Heart left ventricle (tissue), 16 donors: ENCODE data around the gene PAXX. TPM values are rescaled to one million over a fixed set of nuclear protein-coding genes. Genes with fewer than 3 reads are reported as not detected.

Source experiments
- ATAC-seq, 4 donors: fragments of 200-7000 bp; cut with Tn5 transposase; one replicate each; pipeline ENCODE4 v1.9.1; 2020 to 2022; ENCODE audit warnings: moderate library complexity in 4 of 4, mild to moderate bottlenecking in 3 of 4, moderate number of reproducible peaks in 1 of 4
- DNase-seq, 5 donors: peaks; one replicate each; pipeline ENCODE4 v3.0.0-alpha.2; 2020
- H3K27ac ChIP-seq, 12 donors: fragments of 200-600 bp; sonication (generic) in 4 of 12; one replicate each; pipeline versions ENCODE4 v1.5.0 to v1.8.0; 2016 to 2022; ENCODE audit warnings: mild to moderate bottlenecking in 2 of 12
- H3K27me3 ChIP-seq, 9 donors: fragments of 200-600 bp; sonication (generic) in 2 of 9; one replicate each; pipeline versions ENCODE4 v1.5.1 to v1.8.0; 2016 to 2022; ENCODE audit warnings: mild to moderate bottlenecking in 3 of 9
- H3K36me3 ChIP-seq, 9 donors: fragments of 200-600 bp; sonication (generic) in 2 of 9; one replicate each; pipeline versions ENCODE4 v1.5.0 to v1.8.0; 2018 to 2022; ENCODE audit warnings: mild to moderate bottlenecking in 2 of 9
- H3K4me1 ChIP-seq, 12 donors: fragments of 200-600 bp; sonication (generic) in 4 of 12; one replicate each; pipeline versions ENCODE4 v1.5.0 to v1.8.0; 2016 to 2022; ENCODE audit warnings: mild to moderate bottlenecking in 3 of 12
- H3K4me3 ChIP-seq, 12 donors: fragments of 200-600 bp; sonication (generic) in 4 of 12; one replicate each; pipeline versions ENCODE4 v1.5.0 to v1.8.0; 2017 to 2022; ENCODE audit warnings: mild to moderate bottlenecking in 9 of 12, moderate library complexity in 4 of 12
- H3K9me3 ChIP-seq, 12 donors: fragments of 200-600 bp; sonication (generic) in 4 of 12; one replicate each; pipeline versions ENCODE4 v1.5.0 to v1.8.0; 2016 to 2022; ENCODE audit warnings: mild to moderate bottlenecking in 1 of 12
- POLR2A ChIP-seq, 2 donors: fragments of 450-650 bp; IDR thresholded peaks; one replicate each; pipeline ENCODE4 v1.6.1; 2017; ENCODE audit warnings: antibody characterized with exemption in 2 of 2, mild to moderate bottlenecking in 2 of 2, moderate library complexity in 2 of 2
- WGBS, 4 donors: extraction: QIAGEN DNeasy Blood & Tissue Kit in 2 of 4; methylation state at CpG; one replicate each; pipeline versions ENCODE4 v1.1.5 to v1.1.7; 2013 to 2018; 5-methylcytosine and 5-hydroxymethylcytosine counted together
- intact Hi-C, 10 donors: fragments of 100-400 bp; cut with DNase I; formaldehyde crosslinking; loops; one replicate each; pipeline versions ENCODE4 v1.11.1 to v1.14.2; 2022
- polyA plus RNA-seq, 2 donors: library from polyadenylated mRNA; stranded (reverse); fragments of 200-250 nt; gene quantifications; one replicate each; pipeline ENCODE4 v1.2.3, GENCODE V29; 2013
- total RNA-seq, 9 donors: library from RNA; depleted of rRNA in 2 of 9; stranded (reverse); fragments of >200 nt in 2 of 9; fragmentation: NEBNext Ultra II Directional in 3 of 9; extraction: Animal tissue kit (Norgen Biotek cat#: 25700) in 3 of 9; gene quantifications; one replicate each; pipeline versions ENCODE4 v1.1.0 to v1.2.4, GENCODE V29; 2016 to 2023
- TF ChIP-seq, protein P1 (sequence below), 12 donors: fragments of 200-600 bp; sonication (generic) in 4 of 12; IDR thresholded peaks; one replicate each; pipeline versions ENCODE4 v1.5.0 to v1.8.0; 2018 to 2022; ENCODE audit warnings: antibody characterized with exemption in 12 of 12, mild to moderate bottlenecking in 5 of 12
- donor health status: ischemic (EF 13 %, LVEDD 7.1; RV severe dilation, severe dysfunction).
- donor health status: healthy with polysubstance abuse.
- donor health status: DM: no; HTN: yes; CAD: no.
- donor health status: DM: no; HTN: no; CAD: no.
- donor health status: ischemic (EF 25% LVEDD 6.9; RV normal size, moderate dysfunction).
- donor health status: ischemic (EF 25% LVEDD 5.7; RV mildly dilated, moderate dysfunction).
- donor health status: healthy.
- donor health status: DM: yes; HTN: yes; CAD: no.
- donor health status: ischemic (EF 35%, LVEDD 5.7; RV mildly dilated, moderate dysfunction).
- donor health status: nonischemic (EF 11% LVEDD 7.7; RV severe dilation, severe dysfunction).
- donor health status: DM: yes; HTN: yes; CAD: no.
- donor health status: PGD.
- donor health status: ischemic (EF 29% LVEDD 5.4; RV normal size, mild dysfunction).
- donor health status: nonischemic (EF 23%, LVEDD 6.1; RV moderate dilation, normal function).

Gene PAXX
- total and polyA plus RNA-seq, 11 donors: 15.0 to 57.3 (median 20.9) TPM

DNA sequence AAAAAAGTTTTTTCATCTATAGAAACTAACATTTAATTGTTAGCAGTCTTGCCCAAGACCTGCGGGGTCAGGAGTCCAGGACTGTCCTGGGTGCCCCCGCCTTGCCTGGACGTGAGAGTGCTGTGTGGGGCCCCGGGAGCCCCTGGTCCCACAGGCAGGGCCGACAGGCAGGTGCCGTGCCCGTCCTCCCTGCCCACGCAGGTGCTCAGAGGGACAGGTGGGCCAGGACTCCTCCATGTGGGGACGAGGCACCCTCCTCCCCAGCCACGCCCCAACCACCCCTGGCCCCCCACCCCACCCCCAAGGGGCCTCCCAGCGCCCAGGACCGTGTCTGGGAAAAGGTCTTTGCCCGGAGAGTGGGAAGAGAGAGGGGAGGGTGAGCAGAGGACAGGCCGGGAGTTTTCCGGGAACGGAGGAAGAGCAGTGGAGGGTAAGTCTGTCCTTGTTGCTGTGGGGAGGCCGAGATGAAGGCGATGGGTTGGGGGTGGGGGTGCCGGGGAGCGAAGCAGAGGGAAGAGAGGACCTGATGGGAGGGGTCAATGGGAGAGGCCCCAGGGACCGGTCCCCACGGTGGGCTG is 42.9 kb upstream of the PAXX start:
- peak overlapping the region; percentile 71 to 98 (median 90) for H3K27ac ChIP-seq
- DNase-seq: peak in 1 of 5 donors; percentile 58
- H3K27me3 ChIP-seq: no peaks in the 10 kb centered on the region
- no peaks in the 10 kb centered on the region for H3K9me3 ChIP-seq
- intact Hi-C loops: loop anchor here in 8 of 10 donors (1.0 to 5.0 kb wide), 9 partner anchors 28 to 157 kb away; partner anchors contain the start of genes PAXX (in 3 of the 8), ABCA2 (in 1 of the 8), CLIC3 (in 1 of the 8) and FUT7 (in 1 of the 8)
- H3K4me3 ChIP-seq: peak overlapping the region; percentile 35 to 75 (median 71)
- H3K4me1 ChIP-seq: peaks cover 0 to 60% (median 27%) of the 10 kb centered on the region in 12 donors
- peak in 1 of 4 donors; percentile 0 for ATAC-seq
- WGBS, 4 donors: 2 to 21% (median 16%) methylated on average over 12 to 22 of the region's 22 CpGs
- TF ChIP-seq, protein P1, sequence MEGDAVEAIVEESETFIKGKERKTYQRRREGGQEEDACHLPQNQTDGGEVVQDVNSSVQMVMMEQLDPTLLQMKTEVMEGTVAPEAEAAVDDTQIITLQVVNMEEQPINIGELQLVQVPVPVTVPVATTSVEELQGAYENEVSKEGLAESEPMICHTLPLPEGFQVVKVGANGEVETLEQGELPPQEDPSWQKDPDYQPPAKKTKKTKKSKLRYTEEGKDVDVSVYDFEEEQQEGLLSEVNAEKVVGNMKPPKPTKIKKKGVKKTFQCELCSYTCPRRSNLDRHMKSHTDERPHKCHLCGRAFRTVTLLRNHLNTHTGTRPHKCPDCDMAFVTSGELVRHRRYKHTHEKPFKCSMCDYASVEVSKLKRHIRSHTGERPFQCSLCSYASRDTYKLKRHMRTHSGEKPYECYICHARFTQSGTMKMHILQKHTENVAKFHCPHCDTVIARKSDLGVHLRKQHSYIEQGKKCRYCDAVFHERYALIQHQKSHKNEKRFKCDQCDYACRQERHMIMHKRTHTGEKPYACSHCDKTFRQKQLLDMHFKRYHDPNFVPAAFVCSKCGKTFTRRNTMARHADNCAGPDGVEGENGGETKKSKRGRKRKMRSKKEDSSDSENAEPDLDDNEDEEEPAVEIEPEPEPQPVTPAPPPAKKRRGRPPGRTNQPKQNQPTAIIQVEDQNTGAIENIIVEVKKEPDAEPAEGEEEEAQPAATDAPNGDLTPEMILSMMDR (IDR thresholded peaks at IDR 0.05): no peak
- no peak for TF ChIP-seq POLR2A (IDR thresholded peaks at IDR 0.05)
- H3K36me3 ChIP-seq: no peaks in the 10 kb centered on the region

DNA sequence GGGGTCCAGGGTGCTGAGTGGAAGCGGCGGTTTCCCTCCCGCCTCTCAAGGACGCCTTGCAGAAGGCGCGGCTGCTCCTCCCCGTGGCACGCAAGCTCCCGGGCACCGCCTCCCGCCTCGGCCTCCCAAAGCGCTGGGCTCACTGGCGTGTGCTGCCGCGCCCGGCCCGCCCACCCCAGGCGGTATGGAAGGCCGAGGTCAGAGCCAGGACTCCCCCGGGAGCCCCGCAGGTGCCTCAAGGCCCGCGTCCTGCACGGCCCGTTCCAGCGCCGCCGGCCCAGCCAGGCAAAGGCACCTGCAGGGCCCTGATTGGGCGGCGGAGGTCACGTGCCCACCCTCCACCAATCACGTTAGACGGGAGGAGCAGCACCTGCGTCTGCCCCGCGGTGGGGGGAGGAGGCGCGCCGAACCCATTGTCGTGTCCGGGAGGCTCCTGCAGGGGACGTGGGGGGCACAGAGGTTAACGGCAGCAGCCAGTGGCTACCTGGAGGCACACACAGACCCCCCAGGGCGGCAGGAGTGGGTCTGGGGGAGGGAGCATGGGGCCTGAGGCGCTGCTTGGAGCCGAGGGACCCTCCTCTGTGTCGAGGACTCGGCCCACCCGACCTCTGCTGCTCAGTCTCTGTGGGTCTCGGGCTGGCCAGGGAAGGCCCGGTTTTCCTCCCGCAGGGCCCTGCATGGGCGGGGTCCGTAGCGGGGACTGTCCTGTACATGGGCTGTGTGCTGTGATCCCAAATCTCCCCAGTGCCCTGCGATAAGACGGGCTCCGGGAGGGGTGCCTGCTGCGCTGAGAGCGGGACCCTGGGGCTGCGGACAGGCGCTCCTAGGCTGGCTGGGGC is 42.2 kb upstream of the PAXX start:
- DNase-seq (peak; percentile 95 to 98 (median 97)), ATAC-seq (peak; percentile 85 to 90 (median 88))
- peak overlapping the region; percentile 35 to 75 (median 71) for H3K4me3 ChIP-seq
- H3K4me1 ChIP-seq: peaks cover 0 to 56% (median 27%) of the 10 kb centered on the region in 12 donors
- no peaks in the 10 kb centered on the region for H3K9me3 ChIP-seq
- H3K27me3 ChIP-seq: no peaks in the 10 kb centered on the region
- TF ChIP-seq, protein P1 (IDR thresholded peaks at IDR 0.05): peak in 9 of 12 donors; percentile 11 to 35 (median 27)
- TF ChIP-seq POLR2A (IDR thresholded peaks at IDR 0.05): peak; percentile 59 to 93
- no peaks in the 10 kb centered on the region for H3K36me3 ChIP-seq
- peak overlapping the region; percentile 71 to 98 (median 90) for H3K27ac ChIP-seq
- WGBS, 4 donors: 0 to 3% (median 2%) methylated on average over 9 to 63 of the region's 63 CpGs
- intact Hi-C loops: loop anchor here in 9 of 10 donors (1.0 to 5.0 kb wide), 12 partner anchors 25 to 158 kb away; partner anchors contain the start of genes PAXX (in 4 of the 9), ABCA2 (in 3 of the 9), PTGDS (in 3 of the 9) and CLIC3 (in 1 of the 9)

DNA sequence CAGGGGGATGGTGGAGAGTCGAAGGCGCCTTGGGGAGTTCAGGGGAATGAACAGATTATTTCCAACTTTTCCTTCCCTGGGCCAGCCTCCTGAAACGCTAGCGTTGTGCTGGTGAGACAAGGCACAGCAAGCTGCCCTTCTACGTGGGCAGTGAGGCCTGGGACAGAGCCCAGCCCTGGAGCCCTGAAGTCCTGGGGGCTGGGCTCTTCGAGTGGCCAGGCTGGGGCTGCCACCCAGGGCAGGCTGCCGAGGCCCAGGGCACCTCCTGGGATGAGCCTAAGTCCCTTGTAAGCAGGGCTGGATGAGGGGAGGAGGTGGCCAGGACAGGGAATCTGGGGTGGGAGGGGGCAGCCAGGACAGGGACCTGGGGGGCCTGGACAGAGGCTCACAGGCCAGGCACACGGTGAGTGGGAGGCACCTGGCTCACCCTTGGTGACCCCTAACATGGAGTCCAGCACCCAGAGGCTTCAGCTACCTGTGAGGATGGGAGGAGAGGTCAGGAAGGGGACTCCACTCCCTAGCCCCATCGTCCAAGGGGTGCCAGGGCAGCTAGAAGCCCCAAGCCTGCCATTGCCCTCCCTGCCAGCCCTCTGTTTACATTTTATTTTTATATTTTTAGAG is 41.5 kb upstream of the PAXX start:
- DNase-seq (peak in 2 of 5 donors; percentile 60 to 73), ATAC-seq (peak; percentile 19 to 55 (median 42))
- Histone ChIP-seq H3K36me3 (no peaks in the 10 kb centered on the region), H3K27me3 (no peaks in the 10 kb centered on the region), H3K4me1 (peaks cover 0 to 54% (median 26%) of the 10 kb centered on the region in 12 donors), H3K9me3 (no peaks in the 10 kb centered on the region), H3K4me3 (peak overlapping the region in 11 of 12 donors; percentile 35 to 75 (median 71)), H3K27ac (peak overlapping the region; percentile 71 to 98 (median 90))
- TF ChIP-seq, protein P1 (IDR thresholded peaks at IDR 0.05): no peak
- no peak for TF ChIP-seq POLR2A (IDR thresholded peaks at IDR 0.05)
- 37 to 49% (median 40%) methylated on average over 6 to 9 of the region's 9 CpGs for WGBS, 4 donors
- intact Hi-C loops: loop anchor here in 5 of 10 donors (1.0 to 5.0 kb wide), 5 partner anchors 24 to 78 kb away; partner anchors contain the start of genes ABCA2 (in 2 of the 5), PTGDS (in 2 of the 5) and PAXX (in 1 of the 5)
